ENCODE data around the gene DIDO1. TPM values are rescaled to one million over a fixed set of nuclear protein-coding genes. Genes with fewer than 3 reads are reported as not detected.

The DIDO1 gene
- total and polyA plus RNA-seq, 2 of the 13 experiments (the other 11 are each of a cell fraction or from before 2014, with no cell fraction given), result 75.0 to 75.1 TPM

DNA sequence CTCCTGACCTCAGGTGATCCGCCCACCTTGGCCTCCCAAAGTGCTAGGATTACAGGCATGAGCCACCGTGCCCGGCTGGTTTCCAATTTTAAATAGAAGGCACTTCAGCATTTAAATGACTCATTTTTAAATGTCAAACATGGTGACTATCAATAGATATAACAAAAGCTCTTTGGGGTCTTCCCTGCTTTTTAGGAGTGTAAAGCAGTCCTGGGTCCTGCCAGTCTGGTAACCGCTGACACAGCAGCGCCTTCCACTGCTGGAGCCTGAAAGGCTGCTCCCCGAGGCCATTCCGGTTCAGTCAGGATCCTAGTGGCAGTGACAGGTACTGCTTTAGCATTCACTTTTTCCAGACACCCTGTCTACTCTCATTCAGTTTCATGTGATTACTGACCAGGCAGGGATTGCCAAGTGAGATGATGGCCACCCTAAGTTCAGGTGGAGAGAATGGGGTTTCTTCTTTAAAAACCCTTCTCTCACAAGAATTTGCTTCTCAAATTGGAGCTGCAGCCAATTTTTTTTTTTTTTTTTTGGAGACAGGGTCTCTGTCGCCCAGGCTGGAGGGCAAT, 5.1 kb downstream of the DIDO1 start (continued):
- TF ChIP-seq, protein P1, sequence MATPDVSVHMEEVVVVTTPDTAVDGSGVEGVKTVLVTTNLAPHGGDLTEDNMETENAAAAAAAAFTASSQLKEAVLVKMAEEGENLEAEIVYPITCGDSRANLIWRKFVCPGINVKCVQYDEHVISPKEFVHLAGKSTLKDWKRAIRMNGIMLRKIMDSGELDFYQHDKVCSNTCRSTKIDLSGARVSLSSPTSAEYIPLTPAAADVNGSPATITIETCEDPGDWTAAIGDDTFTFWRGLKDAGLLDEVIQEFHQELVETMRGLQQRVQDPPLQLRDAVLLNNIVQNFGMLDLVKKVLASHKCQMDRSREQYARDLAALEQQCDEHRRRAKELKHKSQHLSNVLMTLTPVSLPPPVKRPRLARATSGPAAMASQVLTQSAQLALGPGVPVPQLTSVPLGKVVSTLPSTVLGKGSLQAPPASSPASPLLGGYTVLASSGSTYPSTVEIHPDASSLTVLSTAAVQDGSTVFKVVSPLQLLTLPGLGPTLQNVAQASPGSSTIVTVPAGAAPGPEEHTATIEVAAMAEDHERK (CRISPR knock-in tag; IDR thresholded peaks at IDR 0.05; ENCODE audit: low read depth), result no peak
- peak; percentile 22; the same call in 1 of the 2 replicates for TF ChIP-seq ELF1 (CRISPR knock-in tag; IDR thresholded peaks at IDR 0.05)
- TF ChIP-seq, protein P2, sequence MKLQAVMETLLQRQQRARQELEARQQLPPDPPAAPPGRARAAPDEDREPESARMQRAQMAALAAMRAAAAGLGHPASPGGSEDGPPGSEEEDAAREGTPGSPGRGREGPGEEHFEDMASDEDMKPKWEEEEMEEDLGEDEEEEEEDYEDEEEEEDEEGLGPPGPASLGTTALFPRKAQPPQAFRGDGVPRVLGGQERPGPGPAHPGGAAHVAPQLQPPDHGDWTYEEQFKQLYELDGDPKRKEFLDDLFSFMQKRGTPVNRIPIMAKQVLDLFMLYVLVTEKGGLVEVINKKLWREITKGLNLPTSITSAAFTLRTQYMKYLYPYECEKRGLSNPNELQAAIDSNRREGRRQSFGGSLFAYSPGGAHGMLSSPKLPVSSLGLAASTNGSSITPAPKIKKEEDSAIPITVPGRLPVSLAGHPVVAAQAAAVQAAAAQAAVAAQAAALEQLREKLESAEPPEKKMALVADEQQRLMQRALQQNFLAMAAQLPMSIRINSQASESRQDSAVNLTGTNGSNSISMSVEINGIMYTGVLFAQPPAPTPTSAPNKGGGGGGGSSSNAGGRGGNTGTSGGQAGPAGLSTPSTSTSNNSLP (IDR thresholded peaks at IDR 0.05; ENCODE audit: low read depth, low read length), result peak; percentile 57; the same call in 1 of the 2 replicates
- TF ChIP-seq MAZ (IDR thresholded peaks at IDR 0.05; ENCODE audit: borderline replicate concordance, low read depth, low read length), result peak; percentile 67; the same call in 1 of the 2 replicates
- no peak for TF ChIP-seq MAZ (CRISPR knock-in tag; IDR thresholded peaks at IDR 0.05; ENCODE audit: low read depth)
- no peak for TF ChIP-seq TBP (CRISPR knock-in tag; IDR thresholded peaks at IDR 0.05)
- TF ChIP-seq MLLT10 (CRISPR knock-in tag; IDR thresholded peaks at IDR 0.05), result no peak
- TF ChIP-seq, protein P3, sequence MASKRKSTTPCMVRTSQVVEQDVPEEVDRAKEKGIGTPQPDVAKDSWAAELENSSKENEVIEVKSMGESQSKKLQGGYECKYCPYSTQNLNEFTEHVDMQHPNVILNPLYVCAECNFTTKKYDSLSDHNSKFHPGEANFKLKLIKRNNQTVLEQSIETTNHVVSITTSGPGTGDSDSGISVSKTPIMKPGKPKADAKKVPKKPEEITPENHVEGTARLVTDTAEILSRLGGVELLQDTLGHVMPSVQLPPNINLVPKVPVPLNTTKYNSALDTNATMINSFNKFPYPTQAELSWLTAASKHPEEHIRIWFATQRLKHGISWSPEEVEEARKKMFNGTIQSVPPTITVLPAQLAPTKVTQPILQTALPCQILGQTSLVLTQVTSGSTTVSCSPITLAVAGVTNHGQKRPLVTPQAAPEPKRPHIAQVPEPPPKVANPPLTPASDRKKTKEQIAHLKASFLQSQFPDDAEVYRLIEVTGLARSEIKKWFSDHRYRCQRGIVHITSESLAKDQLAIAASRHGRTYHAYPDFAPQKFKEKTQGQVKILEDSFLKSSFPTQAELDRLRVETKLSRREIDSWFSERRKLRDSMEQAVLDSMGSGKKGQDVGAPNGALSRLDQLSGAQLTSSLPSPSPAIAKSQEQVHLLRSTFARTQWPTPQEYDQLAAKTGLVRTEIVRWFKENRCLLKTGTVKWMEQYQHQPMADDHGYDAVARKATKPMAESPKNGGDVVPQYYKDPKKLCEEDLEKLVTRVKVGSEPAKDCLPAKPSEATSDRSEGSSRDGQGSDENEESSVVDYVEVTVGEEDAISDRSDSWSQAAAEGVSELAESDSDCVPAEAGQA (IDR thresholded peaks at IDR 0.05; ENCODE audit: low read depth), result peak; percentile 36; the same call in 1 of the 2 replicates
- TF ChIP-seq, protein P3 (CRISPR knock-in tag; IDR thresholded peaks at IDR 0.05; ENCODE audit: borderline replicate concordance), result no peak
- TF ChIP-seq, protein P4, sequence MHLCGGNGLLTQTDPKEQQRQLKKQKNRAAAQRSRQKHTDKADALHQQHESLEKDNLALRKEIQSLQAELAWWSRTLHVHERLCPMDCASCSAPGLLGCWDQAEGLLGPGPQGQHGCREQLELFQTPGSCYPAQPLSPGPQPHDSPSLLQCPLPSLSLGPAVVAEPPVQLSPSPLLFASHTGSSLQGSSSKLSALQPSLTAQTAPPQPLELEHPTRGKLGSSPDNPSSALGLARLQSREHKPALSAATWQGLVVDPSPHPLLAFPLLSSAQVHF (CRISPR knock-in tag; IDR thresholded peaks at IDR 0.05), result no peak
- TF ChIP-seq, protein P5, sequence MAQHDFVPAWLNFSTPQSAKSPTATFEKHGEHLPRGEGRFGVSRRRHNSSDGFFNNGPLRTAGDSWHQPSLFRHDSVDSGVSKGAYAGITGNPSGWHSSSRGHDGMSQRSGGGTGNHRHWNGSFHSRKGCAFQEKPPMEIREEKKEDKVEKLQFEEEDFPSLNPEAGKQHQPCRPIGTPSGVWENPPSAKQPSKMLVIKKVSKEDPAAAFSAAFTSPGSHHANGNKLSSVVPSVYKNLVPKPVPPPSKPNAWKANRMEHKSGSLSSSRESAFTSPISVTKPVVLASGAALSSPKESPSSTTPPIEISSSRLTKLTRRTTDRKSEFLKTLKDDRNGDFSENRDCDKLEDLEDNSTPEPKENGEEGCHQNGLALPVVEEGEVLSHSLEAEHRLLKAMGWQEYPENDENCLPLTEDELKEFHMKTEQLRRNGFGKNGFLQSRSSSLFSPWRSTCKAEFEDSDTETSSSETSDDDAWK (CRISPR knock-in tag; IDR thresholded peaks at IDR 0.05), result no peak
- peak; percentile 12; the same call in 1 of the 2 replicates for TF ChIP-seq FOXO1 (CRISPR knock-in tag; IDR thresholded peaks at IDR 0.05)
- TF ChIP-seq ZNF138 (CRISPR knock-in tag; IDR thresholded peaks at IDR 0.05; ENCODE audit: low read depth), result 0 out of 2 replicates have a peak, but pooled peaks have one; percentile 54
- peak; percentile 85 for TF ChIP-seq KAT7 (CRISPR knock-in tag; IDR thresholded peaks at IDR 0.05; ENCODE audit: borderline replicate concordance)
- no peak for TF ChIP-seq HMG20A (CRISPR knock-in tag; IDR thresholded peaks at IDR 0.05; ENCODE audit: borderline replicate concordance)
- TF ChIP-seq, protein P6, sequence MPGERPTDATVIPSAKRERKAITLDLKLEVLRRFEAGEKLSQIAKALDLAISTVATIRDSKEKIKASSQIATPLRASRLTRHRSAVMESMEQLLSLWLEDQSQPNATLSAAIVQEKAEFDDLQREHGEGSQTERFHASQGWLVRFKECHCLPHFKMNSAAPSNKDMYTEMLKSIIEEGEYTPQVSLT (CRISPR knock-in tag; IDR thresholded peaks at IDR 0.05; ENCODE audit: borderline replicate concordance, low read depth), result no peak
- TF ChIP-seq, protein P7, sequence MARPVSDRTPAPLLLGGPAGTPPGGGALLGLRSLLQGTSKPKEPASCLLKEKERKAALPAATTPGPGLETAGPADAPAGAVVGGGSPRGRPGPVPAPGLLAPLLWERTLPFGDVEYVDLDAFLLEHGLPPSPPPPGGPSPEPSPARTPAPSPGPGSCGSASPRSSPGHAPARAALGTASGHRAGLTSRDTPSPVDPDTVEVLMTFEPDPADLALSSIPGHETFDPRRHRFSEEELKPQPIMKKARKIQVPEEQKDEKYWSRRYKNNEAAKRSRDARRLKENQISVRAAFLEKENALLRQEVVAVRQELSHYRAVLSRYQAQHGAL (CRISPR knock-in tag; IDR thresholded peaks at IDR 0.05; ENCODE audit: not compliant biosample characterization), result no peak

All from HepG2 (cell line).